HepG2 (cell line): ENCODE data around the gene PTPN12. TPM values are rescaled to one million over a fixed set of nuclear protein-coding genes. Genes with fewer than 3 reads are reported as not detected.

Experiments
- ATAC-seq: fragments of 200-7000 bp; cut with Tn5 transposase; 3 replicates; pipeline ENCODE4 v1.9.1; 2020; ENCODE audit warnings: mild to moderate bottlenecking, moderate library complexity
- BruUV-seq: library from RNA; stranded (reverse); fragments of 400-500 nt; replicated peaks from 2 replicates; lab custom pipeline; 2021; lab: Mats Ljungman, UMichigan
- CTCF ChIA-PET: fragments of 300-600 bp; formaldehyde crosslinking; extraction: SDS; loops from one replicate; lab custom pipeline; 2021; ENCODE audit warnings: low total read pairs, inconsistent platforms, low intra/inter-chr PET ratio; lab: Yijun Ruan, JAX
- POLR2A ChIA-PET: fragments of 350-600 bp; sonication (Branson Sonifier 250); formaldehyde crosslinking; loops from one replicate; lab custom pipeline; 2020; ENCODE audit warnings: antibody characterized with exemption, inconsistent platforms; lab: Yijun Ruan, JAX
- DNase-seq: peaks from one replicate; pipeline ENCODE4 v3.0.0-alpha.2; 2015; ENCODE audit warnings: low spot score
- FAIRE-seq: peaks from 3 replicates; lab custom pipeline; 2011; peaks lifted over from hg19 to GRCh38; lab: Jason Lieb, UNC
- H2AFZ ChIP-seq: one replicate; pipeline ENCODE4 v1.6.1; 2011; ENCODE audit warnings: low read length, inconsistent platforms
- H3K27ac ChIP-seq: fragments of 300-600 bp; 3 replicates; pipeline ENCODE4 v1.8.0; 2011; ENCODE audit warnings: mixed run types, mild to moderate bottlenecking, mixed read lengths, low read length, inconsistent platforms; ENCODE audit not compliant: insufficient read depth; ENCODE audit errors: extremely low read length
- H3K27me3 ChIP-seq, 2 experiments: fragments of 200-600 bp in 1 of 2; 2 replicates in 1 of 2; 3 replicates in 1 of 2; pipeline versions ENCODE4 v1.6.0 to v1.8.0; 2011; ENCODE audit warnings: low read length in 2 of 2, mild to moderate bottlenecking in 2 of 2, moderate library complexity in 2 of 2, inconsistent platforms in 1 of 2; ENCODE audit not compliant: insufficient read depth in 2 of 2, control insufficient read depth in 1 of 2
- H3K36me3 ChIP-seq, 2 experiments: fragments of 200-600 bp in 1 of 2; replicated peaks in 1 of 2; 2 replicates in 1 of 2; 3 replicates in 1 of 2; pipeline versions ENCODE4 v1.5.1 to v1.8.0; 2011; ENCODE audit warnings: low read length in 2 of 2, inconsistent platforms in 1 of 2; ENCODE audit not compliant: insufficient read depth in 2 of 2, control insufficient read depth in 1 of 2
- H3K4me1 ChIP-seq: 2 replicates; pipeline ENCODE4 v1.5.1; 2012; ENCODE audit warnings: low read length, inconsistent platforms; ENCODE audit not compliant: insufficient read depth
- H3K4me2 ChIP-seq: 2 replicates; pipeline ENCODE4 v1.6.0; 2011; ENCODE audit warnings: low read depth, low read length, inconsistent platforms
- H3K4me3 ChIP-seq, 3 experiments: fragments of 200-600 bp in 1 of 3; sonication (generic), shearing (Covaris generic) in 1 of 3; replicated peaks in 1 of 3; 2 replicates each; pipeline ENCODE4 v1.5.1; 2011 to 2016; ENCODE audit warnings: low read length in 3 of 3, inconsistent platforms in 2 of 3, low read depth in 2 of 3, mild to moderate bottlenecking in 2 of 3, control low read depth in 1 of 3, mixed read lengths in 1 of 3; ENCODE audit not compliant: insufficient read depth in 1 of 3
- H3K79me2 ChIP-seq: one replicate; pipeline ENCODE4 v1.6.1; 2011; ENCODE audit warnings: low read length, inconsistent platforms; ENCODE audit not compliant: insufficient read depth
- H3K9ac ChIP-seq: 2 replicates; pipeline ENCODE4 v1.6.0; 2011; ENCODE audit warnings: mild to moderate bottlenecking, low read depth, low read length, inconsistent platforms; ENCODE audit not compliant: insufficient read depth
- H3K9me3 ChIP-seq: 2 replicates; pipeline ENCODE4 v1.5.1; 2012; ENCODE audit warnings: mild to moderate bottlenecking, low read length
- H4K20me1 ChIP-seq: 2 replicates; pipeline ENCODE4 v1.6.0; 2011; ENCODE audit warnings: inconsistent platforms, mild to moderate bottlenecking, low read length, moderate library complexity; ENCODE audit not compliant: insufficient read depth
- CHCHD3 ChIP-seq: sonication (generic); formaldehyde crosslinking; IDR thresholded peaks from 2 replicates; pipeline ENCODE4 v1.8.0; 2022; ENCODE audit warnings: mild to moderate bottlenecking, missing genetic modification reagents, moderate library complexity
- DNMT3B ChIP-seq: conservative IDR thresholded peaks from 2 replicates; pipeline ENCODE4 v1.6.1; 2016; ENCODE audit warnings: missing biosample characterization, control low read depth
- FOXK2 ChIP-seq: fragments of 450-650 bp; IDR thresholded peaks from 2 replicates; pipeline ENCODE4 v1.6.1; 2016
- IRF2 ChIP-seq: IDR thresholded peaks from 2 replicates; pipeline ENCODE4 v1.6.1; 2018; ENCODE audit warnings: missing genetic modification reagents, missing compliant biosample characterization
- KLF16 ChIP-seq, 2 experiments: sonication (generic) in 1 of 2; formaldehyde crosslinking in 1 of 2; IDR thresholded peaks; 2 replicates each; pipeline versions ENCODE4 v1.6.1 to v1.8.0; 2016 to 2023; ENCODE audit warnings: missing genetic modification reagents in 2 of 2, missing compliant biosample characterization in 1 of 2
- NCOR1 ChIP-seq: fragments of 200-600 bp; sonication (generic); IDR thresholded peaks from 2 replicates; pipeline ENCODE4 v1.7.0; 2017; ENCODE audit warnings: antibody characterized with exemption, low read length, borderline replicate concordance
- POLR2G ChIP-seq: fragments of 200-400 bp; formaldehyde crosslinking; IDR thresholded peaks from 2 replicates; pipeline ENCODE4 v1.6.1; 2018; ENCODE audit warnings: mild to moderate bottlenecking, low read depth, low read length, moderate library complexity
- RBM39 ChIP-seq: fragments of 200-400 bp; formaldehyde crosslinking; IDR thresholded peaks from one replicate; pipeline ENCODE4 v1.6.1; 2018; ENCODE audit warnings: antibody characterized with exemption, mild to moderate bottlenecking, low read depth, low read length; ENCODE audit not compliant: poor library complexity, severe bottlenecking
- TP53 ChIP-seq: sonication (generic); formaldehyde crosslinking; conservative IDR thresholded peaks from 2 replicates; pipeline ENCODE4 v1.4.0; 2020; ENCODE audit warnings: missing genetic modification reagents
- ZNF138 ChIP-seq: sonication (generic); formaldehyde crosslinking; IDR thresholded peaks from 2 replicates; pipeline ENCODE4 v1.5.0; 2020; ENCODE audit warnings: mild to moderate bottlenecking, low read depth, missing genetic modification reagents
- ZNF33B ChIP-seq: sonication (generic); formaldehyde crosslinking; IDR thresholded peaks from 2 replicates; pipeline ENCODE4 v1.5.1; 2020; ENCODE audit warnings: mild to moderate bottlenecking, missing genetic modification reagents
- ZNF598 ChIP-seq: sonication (generic); formaldehyde crosslinking; IDR thresholded peaks from 2 replicates; pipeline ENCODE4 v1.5.1; 2020; ENCODE audit warnings: mild to moderate bottlenecking, missing genetic modification reagents, borderline replicate concordance
- ZNF766 ChIP-seq: sonication (generic); formaldehyde crosslinking; IDR thresholded peaks from 2 replicates; pipeline ENCODE4 v1.5.0; 2020; ENCODE audit warnings: missing genetic modification reagents, borderline replicate concordance
- ZNF788 ChIP-seq: sonication (generic); formaldehyde crosslinking; IDR thresholded peaks from 2 replicates; pipeline ENCODE4 v1.5.0; 2020; ENCODE audit warnings: mild to moderate bottlenecking, missing genetic modification reagents, borderline replicate concordance
- ZNF878 ChIP-seq: sonication (generic); formaldehyde crosslinking; IDR thresholded peaks from 2 replicates; pipeline ENCODE4 v1.8.1; 2023; ENCODE audit warnings: mild to moderate bottlenecking, missing genetic modification reagents, moderate library complexity
- WGBS: methylation state at CpG from one replicate; pipeline ENCODE4 v1.1.6; 2017; ENCODE audit warnings: low lambda C conversion rate; 5-methylcytosine and 5-hydroxymethylcytosine counted together
- in situ Hi-C: cut with HindIII; loops from 2 replicates; pipeline ENCODE4 v1.10.0; 2017; ENCODE audit warnings: low pct_unique_long_range_greater_than_20kb; ENCODE audit not compliant: extremely low pct_ligation_motif_present
- intact Hi-C: fragments of 100-400 bp; cut with micrococcal nuclease; formaldehyde crosslinking; loops from one replicate; pipeline ENCODE4 v1.10.0; 2022; ENCODE audit not compliant: unreplicated experiment
- polyA plus RNA-seq, 8 experiments: library from polyadenylated mRNA; depleted of rRNA in 3 of 8; stranded (reverse) in 7 of 8; unstranded in 1 of 8; fragments of >200 nt; fragmentation: Illumina TruSeq in 4 of 8; extraction: Trizol in 4 of 8; gene quantifications; 2 replicates each; pipeline versions ENCODE4 v1.2.1 to v1.2.3, GENCODE V29; 2011 to 2016; ENCODE audit warnings: low read depth in 4 of 8, missing spikeins in 1 of 8, mixed read lengths in 1 of 8; ENCODE audit not compliant: insufficient read depth in 1 of 8
- total RNA-seq, 5 experiments: library from RNA; depleted of rRNA; stranded (reverse); fragments of >200 nt; fragmentation: Illumina TruSeq; extraction: Trizol; gene quantifications; 2 replicates each; pipeline ENCODE4 v1.2.3, GENCODE V29; 2016; ENCODE audit warnings: low read depth in 1 of 5
- TF ChIP-seq, protein P1 (sequence below), 2 experiments: fragments of 450-650 bp in 1 of 2; sonication (generic) in 1 of 2; formaldehyde crosslinking; IDR thresholded peaks; 2 replicates each; pipeline versions ENCODE4 v1.5.0 to v1.8.0; 2020 to 2022; ENCODE audit warnings: mild to moderate bottlenecking in 1 of 2, missing genetic modification reagents in 1 of 2
- TF ChIP-seq, protein P2 (sequence below), 2 experiments: IDR thresholded peaks; 2 replicates each; pipeline ENCODE4 v1.6.1; 2011 to 2012; ENCODE audit warnings: low read length in 2 of 2, borderline replicate concordance in 1 of 2, low read depth in 1 of 2, mild to moderate bottlenecking in 1 of 2, moderate library complexity in 1 of 2
- TF ChIP-seq, protein P3 (sequence below): sonication (generic); formaldehyde crosslinking; IDR thresholded peaks from 2 replicates; pipeline ENCODE4 v1.5.0; 2020; ENCODE audit warnings: missing genetic modification reagents, mild to moderate bottlenecking, borderline replicate concordance

PTPN12 gene
- total and polyA plus RNA-seq, 2 of the 13 experiments (the other 11 are each of a cell fraction or from before 2014, with no cell fraction given), result 22.9 to 56.8 TPM

DNA sequence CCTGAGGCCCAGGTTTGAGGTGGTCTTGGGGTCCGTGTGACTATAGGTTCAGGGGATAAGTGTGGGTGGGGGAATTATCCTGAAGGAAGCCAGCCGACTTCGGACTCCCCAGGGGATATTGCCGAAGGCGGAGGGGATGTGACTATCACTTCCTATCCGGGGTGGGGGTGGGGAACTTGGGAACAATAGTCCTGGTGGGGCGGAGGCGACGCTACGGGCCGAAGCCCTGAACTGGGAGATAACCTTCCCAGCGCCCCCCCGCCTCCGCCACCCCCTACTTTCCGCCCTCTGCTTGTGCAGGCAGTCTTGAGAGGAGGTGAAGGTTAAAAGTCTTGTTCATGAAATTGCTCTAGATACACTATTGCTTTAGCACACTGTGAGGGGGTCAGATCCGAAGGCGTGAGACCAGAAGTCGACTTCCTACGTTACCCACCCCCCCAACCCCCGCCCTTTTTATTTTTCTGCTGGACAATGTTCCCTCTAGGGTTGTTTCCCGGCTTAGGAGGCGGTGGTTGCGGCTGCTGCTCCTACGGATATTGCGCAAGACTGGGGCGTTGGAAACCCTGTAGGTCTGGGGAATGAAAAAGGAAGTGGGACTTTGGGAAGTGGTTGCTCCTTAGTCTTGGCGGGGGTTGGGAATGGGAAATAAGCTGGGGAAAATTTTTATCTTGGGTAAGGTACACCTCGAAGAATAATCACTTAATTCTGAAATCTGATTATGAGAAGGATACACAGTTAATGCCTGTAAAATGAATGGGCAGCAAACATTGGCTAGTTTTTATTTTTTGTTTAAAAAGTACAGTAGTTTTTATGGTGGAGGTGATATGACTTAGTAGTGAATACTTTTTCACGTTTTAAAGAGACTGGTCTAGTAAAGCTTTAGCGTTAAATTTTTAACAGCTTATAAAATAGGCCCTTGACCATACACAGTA, 1.5 kb downstream of the PTPN12 start:
- TSS peak; percentile 34 for BruUV-seq
- no peak for FAIRE-seq
- Histone ChIP-seq H3K27ac (peak overlapping the region; percentile 94), H3K9me3 (no peaks in the 10 kb centered on the region), H3K9ac (peak overlapping the region; percentile 97), H4K20me1 (peaks cover 45% of the 10 kb centered on the region), H3K4me3 (peak overlapping the region; percentile 90 to 100 (median 95)), H3K79me2 (peaks cover 69% of the 10 kb centered on the region), H3K27me3 (no peaks in the 10 kb centered on the region; a peak in 1 of 5 replicates), H3K4me2 (peak overlapping the region; percentile 79), H3K4me1 (peaks cover 49% of the 10 kb centered on the region), H3K36me3 (no peaks in the 10 kb centered on the region; a peak in 1 of 5 replicates), H2AFZ (no peak overlapping the region)
- peak; percentile 88 for DNase-seq
- WGBS, result 0% methylated on average over 20 of the region's 30 CpGs
- intact Hi-C loops, result loop anchor here (1.0 to 5.0 kb wide), 4 partner anchors 61 to 121 kb away; partner anchors contain the start of gene GSAP
- ATAC-seq, result peak; percentile 27
- in situ Hi-C loops, result loop anchor here (5.0 kb wide), 1 partner anchor 81 kb away; no protein-coding TSS in a partner anchor
- ChIA-PET CTCF (no interaction called here), POLR2A (interaction anchor here (1.0 to 1.9 kb wide), 3 partner anchors 12 to 130 kb away, joined by 3 to 5 read pairs (median 4); no protein-coding TSS in a partner anchor)
- TF ChIP-seq RBM39 (no peak), ZNF33B (CRISPR knock-in tag) (no peak), IRF2 (CRISPR knock-in tag) (peak; percentile 18; the same call in 1 of the 2 replicates), ZNF138 (CRISPR knock-in tag) (no peak), ZNF766 (no peak), CHCHD3 (CRISPR knock-in tag) (no peak), ZNF598 (no peak), TP53 (CRISPR knock-in tag) (no peak), ZNF788 (CRISPR knock-in tag) (no peak; the same call in 1 of the 2 replicates), NCOR1 (peak; percentile 48; the same call in 1 of the 2 replicates), ZNF878 (CRISPR knock-in tag) (no peak), DNMT3B (CRISPR knock-in tag) (no peak), FOXK2 (no peak), KLF16 (CRISPR knock-in tag; IDR thresholded peaks at IDR 0.05) (no peak; a peak in 1 of 4 replicates), POLR2G (peak; percentile 46)
- TF ChIP-seq, protein P1, sequence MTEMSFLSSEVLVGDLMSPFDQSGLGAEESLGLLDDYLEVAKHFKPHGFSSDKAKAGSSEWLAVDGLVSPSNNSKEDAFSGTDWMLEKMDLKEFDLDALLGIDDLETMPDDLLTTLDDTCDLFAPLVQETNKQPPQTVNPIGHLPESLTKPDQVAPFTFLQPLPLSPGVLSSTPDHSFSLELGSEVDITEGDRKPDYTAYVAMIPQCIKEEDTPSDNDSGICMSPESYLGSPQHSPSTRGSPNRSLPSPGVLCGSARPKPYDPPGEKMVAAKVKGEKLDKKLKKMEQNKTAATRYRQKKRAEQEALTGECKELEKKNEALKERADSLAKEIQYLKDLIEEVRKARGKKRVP (CRISPR knock-in tag; IDR thresholded peaks at IDR 0.05), result no peak
- TF ChIP-seq, protein P2, sequence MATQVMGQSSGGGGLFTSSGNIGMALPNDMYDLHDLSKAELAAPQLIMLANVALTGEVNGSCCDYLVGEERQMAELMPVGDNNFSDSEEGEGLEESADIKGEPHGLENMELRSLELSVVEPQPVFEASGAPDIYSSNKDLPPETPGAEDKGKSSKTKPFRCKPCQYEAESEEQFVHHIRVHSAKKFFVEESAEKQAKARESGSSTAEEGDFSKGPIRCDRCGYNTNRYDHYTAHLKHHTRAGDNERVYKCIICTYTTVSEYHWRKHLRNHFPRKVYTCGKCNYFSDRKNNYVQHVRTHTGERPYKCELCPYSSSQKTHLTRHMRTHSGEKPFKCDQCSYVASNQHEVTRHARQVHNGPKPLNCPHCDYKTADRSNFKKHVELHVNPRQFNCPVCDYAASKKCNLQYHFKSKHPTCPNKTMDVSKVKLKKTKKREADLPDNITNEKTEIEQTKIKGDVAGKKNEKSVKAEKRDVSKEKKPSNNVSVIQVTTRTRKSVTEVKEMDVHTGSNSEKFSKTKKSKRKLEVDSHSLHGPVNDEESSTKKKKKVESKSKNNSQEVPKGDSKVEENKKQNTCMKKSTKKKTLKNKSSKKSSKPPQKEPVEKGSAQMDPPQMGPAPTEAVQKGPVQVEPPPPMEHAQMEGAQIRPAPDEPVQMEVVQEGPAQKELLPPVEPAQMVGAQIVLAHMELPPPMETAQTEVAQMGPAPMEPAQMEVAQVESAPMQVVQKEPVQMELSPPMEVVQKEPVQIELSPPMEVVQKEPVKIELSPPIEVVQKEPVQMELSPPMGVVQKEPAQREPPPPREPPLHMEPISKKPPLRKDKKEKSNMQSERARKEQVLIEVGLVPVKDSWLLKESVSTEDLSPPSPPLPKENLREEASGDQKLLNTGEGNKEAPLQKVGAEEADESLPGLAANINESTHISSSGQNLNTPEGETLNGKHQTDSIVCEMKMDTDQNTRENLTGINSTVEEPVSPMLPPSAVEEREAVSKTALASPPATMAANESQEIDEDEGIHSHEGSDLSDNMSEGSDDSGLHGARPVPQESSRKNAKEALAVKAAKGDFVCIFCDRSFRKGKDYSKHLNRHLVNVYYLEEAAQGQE (IDR thresholded peaks at IDR 0.05; ENCODE audit: borderline replicate concordance in 1 of 2, low read depth in 1 of 2, low read length in 2 of 2), result peak in 1 of 2 experiments; percentile 46; a peak in 1 of 4 replicates
- TF ChIP-seq, protein P3, sequence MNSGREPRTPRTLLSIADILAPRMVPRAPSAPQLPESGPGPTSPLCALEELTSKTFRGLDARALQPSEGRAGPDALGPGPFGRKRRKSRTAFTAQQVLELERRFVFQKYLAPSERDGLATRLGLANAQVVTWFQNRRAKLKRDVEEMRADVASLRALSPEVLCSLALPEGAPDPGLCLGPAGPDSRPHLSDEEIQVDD (CRISPR knock-in tag), result no peak
